HCT116 (cell line): Measurements from ENCODE around the gene PPP2R3A. TPM values are rescaled to one million over a fixed set of nuclear protein-coding genes. Genes with fewer than 3 reads are reported as not detected.
A peak's percentile ranks its signal among the peaks of the same experiment; 100 is the strongest.

Experiments
- ATAC-seq: fragments of 200-7000 bp; cut with Tn5 transposase; 2 replicates; pipeline ENCODE4 v1.9.1; 2020; ENCODE audit warnings: mild to moderate bottlenecking, moderate library complexity
- BruUV-seq: library from RNA; stranded (reverse); fragments of 400-500 nt; replicated peaks from 2 replicates; lab custom pipeline; 2021; lab: Mats Ljungman, UMichigan
- CTCF ChIA-PET: fragments of 300-600 bp; sonication (Branson Sonifier 250); formaldehyde crosslinking; loops from one replicate; lab custom pipeline; 2021; ENCODE audit warnings: antibody characterized with exemption; lab: Charles Lee
- POLR2A ChIA-PET: fragments of 300-600, 350-600 bp; sonication (Branson Sonifier 250); formaldehyde crosslinking; loops from one replicate; lab custom pipeline; 2021; ENCODE audit warnings: antibody characterized with exemption; lab: Charles Lee
- RAD21 ChIA-PET, 2 experiments: fragments of 300-600 bp; sonication (Branson Sonifier 250); formaldehyde crosslinking; loops; one replicate each; lab custom pipeline; 2023; ENCODE audit warnings: low total read pairs in 2 of 2; ENCODE audit not compliant: uncharacterized antibody in 2 of 2, unreplicated experiment in 2 of 2, low non-redundant PET in 1 of 2; lab: Charles Lee
- DNase-seq: peaks from one replicate; pipeline ENCODE4 v3.0.0-alpha.2; 2010; ENCODE audit warnings: low read depth, low spot score
- H2AFZ ChIP-seq: fragments of 200-600 bp; shearing (Covaris generic), sonication (generic); 2 replicates; pipeline ENCODE4 v1.6.1; 2017; ENCODE audit warnings: low read depth, mixed run types, mixed read lengths, antibody characterized with exemption, low read length; ENCODE audit not compliant: poor library complexity, severe bottlenecking
- H3K27ac ChIP-seq: 2 replicates; pipeline ENCODE4 v1.5.1; 2012; ENCODE audit warnings: low read depth, low read length
- H3K27me3 ChIP-seq: fragments of 200-600 bp; sonication (generic); 2 replicates; pipeline ENCODE4 v1.6.1; 2016; ENCODE audit warnings: mixed run types, low read length, mixed read lengths; ENCODE audit not compliant: insufficient read depth
- H3K36me3 ChIP-seq, 2 experiments: fragments of 200-500 bp in 1 of 2; fragments of 200-600 bp in 1 of 2; sonication (Bioruptor generic) in 1 of 2; sonication (generic) in 1 of 2; 2 replicates each; pipeline versions ENCODE4 v1.5.1 to v1.6.1; 2014 to 2016; ENCODE audit warnings: low read length in 2 of 2, inconsistent platforms in 1 of 2, mixed read lengths in 1 of 2, mixed run types in 1 of 2; ENCODE audit not compliant: insufficient read depth in 2 of 2, control insufficient read depth in 1 of 2
- H3K4me1 ChIP-seq, 2 experiments: fragments of 200-600 bp in 1 of 2; sonication (generic) in 1 of 2; 2 replicates each; pipeline versions ENCODE4 v1.5.1 to v1.6.1; 2012 to 2017; ENCODE audit warnings: low read length in 2 of 2, inconsistent platforms in 1 of 2, mild to moderate bottlenecking in 1 of 2, mixed read lengths in 1 of 2, mixed run types in 1 of 2, moderate library complexity in 1 of 2; ENCODE audit not compliant: insufficient read depth in 2 of 2, control insufficient read depth in 1 of 2
- H3K4me2 ChIP-seq: fragments of 200-600 bp; sonication (generic); 2 replicates; pipeline ENCODE4 v1.6.1; 2017; ENCODE audit warnings: mixed run types, low read length, mixed read lengths
- H3K4me3 ChIP-seq, 2 experiments: fragments of 200-600 bp in 1 of 2; sonication (generic) in 1 of 2; replicated peaks in 1 of 2; 2 replicates each; pipeline ENCODE4 v1.5.1; 2011 to 2016; ENCODE audit warnings: low read length in 2 of 2, control low read depth in 1 of 2, low read depth in 1 of 2, mild to moderate bottlenecking in 1 of 2, mixed read lengths in 1 of 2, mixed run types in 1 of 2
- H3K79me2 ChIP-seq: fragments of 200-600 bp; sonication (generic); 2 replicates; pipeline ENCODE4 v1.6.1; 2017; ENCODE audit warnings: mild to moderate bottlenecking, mixed run types, low read length, moderate library complexity, mixed read lengths; ENCODE audit not compliant: insufficient read depth
- H3K9ac ChIP-seq: fragments of 200-600 bp; sonication (generic); 2 replicates; pipeline ENCODE4 v1.6.1; 2016; ENCODE audit warnings: low read length, mixed read lengths
- H3K9me2 ChIP-seq: fragments of 200-600 bp; sonication (generic), shearing (Covaris generic); 2 replicates; pipeline ENCODE4 v1.6.1; 2017; ENCODE audit warnings: mixed run types, mild to moderate bottlenecking, moderate library complexity; ENCODE audit not compliant: insufficient read depth
- H3K9me3 ChIP-seq, 2 experiments: fragments of 200-500 bp in 1 of 2; fragments of 200-600 bp in 1 of 2; sonication (Bioruptor generic) in 1 of 2; sonication (generic) in 1 of 2; 2 replicates each; pipeline ENCODE4 v1.6.1; 2014 to 2017; ENCODE audit warnings: low read length in 2 of 2, mixed read lengths in 2 of 2, inconsistent platforms in 1 of 2, low read depth in 1 of 2, mild to moderate bottlenecking in 1 of 2, mixed run types in 1 of 2, moderate library complexity in 1 of 2; ENCODE audit not compliant: control insufficient read depth in 1 of 2, insufficient read depth in 1 of 2
- H4K20me1 ChIP-seq: fragments of 200-600 bp; sonication (generic), shearing (Covaris generic); 2 replicates; pipeline ENCODE4 v1.6.1; 2017; ENCODE audit warnings: mixed run types, mild to moderate bottlenecking, moderate library complexity; ENCODE audit not compliant: insufficient read depth
- CTCF ChIP-seq, 3 experiments: fragments of 200-600 bp in 1 of 3; sonication (generic) in 1 of 3; IDR thresholded peaks in 2 of 3; conservative IDR thresholded peaks in 1 of 3; 2 replicates each; pipeline ENCODE4 v1.5.1; 2012 to 2017; ENCODE audit warnings: low read depth in 2 of 3, low read length in 2 of 3, antibody characterized with exemption in 1 of 3, borderline replicate concordance in 1 of 3, control low read depth in 1 of 3, mild to moderate bottlenecking in 1 of 3, mixed read lengths in 1 of 3, mixed run types in 1 of 3, moderate library complexity in 1 of 3; ENCODE audit not compliant: insufficient read depth in 1 of 3
- EGR1 ChIP-seq: IDR thresholded peaks from 2 replicates; pipeline ENCODE4 v1.6.1; 2012; ENCODE audit warnings: low read depth
- ELF1 ChIP-seq: IDR thresholded peaks from 2 replicates; pipeline ENCODE4 v1.6.1; 2012; ENCODE audit warnings: low read depth, borderline replicate concordance
- EZH2 ChIP-seq: fragments of 200-600 bp; sonication (generic); IDR thresholded peaks from 2 replicates; pipeline ENCODE4 v1.6.1; 2017; ENCODE audit warnings: antibody characterized with exemption, mixed run types
- FOSL1 ChIP-seq: IDR thresholded peaks from 2 replicates; pipeline ENCODE4 v1.6.1; 2012; ENCODE audit warnings: low read depth
- RAD21 ChIP-seq: IDR thresholded peaks from 2 replicates; pipeline ENCODE4 v1.6.1; 2012; ENCODE audit warnings: low read depth, mild to moderate bottlenecking
- REST ChIP-seq: IDR thresholded peaks from 2 replicates; pipeline ENCODE4 v1.6.1; 2012; ENCODE audit warnings: low read depth
- YY1 ChIP-seq: IDR thresholded peaks from 2 replicates; pipeline ENCODE4 v1.6.1; 2011; ENCODE audit warnings: low read length, low read depth, moderate library complexity, mild to moderate bottlenecking; ENCODE audit not compliant: insufficient replicate concordance; ENCODE audit errors: extremely low read depth
- ZBTB33 ChIP-seq: IDR thresholded peaks from 2 replicates; pipeline ENCODE4 v1.6.1; 2011; ENCODE audit warnings: mild to moderate bottlenecking, low read length, moderate library complexity; ENCODE audit not compliant: insufficient replicate concordance; ENCODE audit errors: extremely low read depth
- ZFX ChIP-seq: fragments of 450-650 bp; IDR thresholded peaks from 2 replicates; pipeline ENCODE4 v1.6.1; 2017
- intact Hi-C: fragments of 100-400 bp; cut with micrococcal nuclease; formaldehyde crosslinking; loops from 2 replicates; pipeline ENCODE4 v1.10.0; 2022
- total RNA-seq: library from RNA; stranded (reverse); gene quantifications from one replicate; pipeline ENCODE4 v1.2.1, GENCODE V29; 2021; ENCODE audit not compliant: unreplicated experiment
- TF ChIP-seq, protein P1 (sequence below): IDR thresholded peaks from 2 replicates; pipeline ENCODE4 v1.6.1; 2012

PPP2R3A gene
- total RNA-seq, 1 experiment from 2014 or later: 6.1 TPM

DNA sequence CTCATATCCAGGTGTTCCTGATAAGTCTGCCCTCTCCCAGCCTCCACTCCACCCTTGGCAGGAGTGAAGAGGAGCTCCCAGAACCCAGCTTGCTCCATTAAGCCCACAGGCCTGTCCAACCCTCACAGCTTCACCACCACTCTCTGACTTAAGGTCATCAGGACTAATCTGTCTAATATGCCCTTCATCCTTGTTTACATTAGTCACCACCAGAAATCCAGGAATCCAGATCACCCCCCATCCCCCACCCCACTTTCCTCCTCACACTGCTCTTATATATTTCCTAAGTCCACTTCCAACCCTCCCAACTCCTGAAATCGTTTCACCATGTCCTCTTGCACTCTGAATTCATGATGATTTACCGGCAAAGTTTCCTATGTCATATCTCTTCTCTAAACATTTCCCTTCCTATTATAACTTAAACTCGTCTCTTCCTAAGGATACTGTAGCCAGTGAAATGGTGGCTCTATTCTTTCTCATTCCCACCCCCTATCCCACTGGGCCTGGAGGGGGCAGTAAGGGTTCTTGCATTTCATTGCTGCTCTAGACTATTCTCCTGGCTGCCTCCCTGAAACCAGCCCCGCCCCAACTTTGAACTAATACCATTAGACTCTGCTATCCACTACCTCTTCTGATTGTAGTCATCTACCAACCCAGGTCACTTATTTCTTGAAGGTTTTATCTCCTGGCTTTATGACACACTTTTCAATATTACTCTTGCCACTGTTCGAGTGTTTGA lies 43.4 kb downstream of the PPP2R3A start:
- ChIA-PET POLR2A (no interaction called here), RAD21 (no interaction called here), CTCF (no interaction called here)
- Histone ChIP-seq H3K9me3 (no peaks in the 10 kb centered on the region), H3K9ac (no peak overlapping the region), H3K79me2 (no peaks in the 10 kb centered on the region), H3K4me3 (no peak overlapping the region), H3K9me2 (no peaks in the 10 kb centered on the region), H3K36me3 (no peaks in the 10 kb centered on the region), H4K20me1 (no peaks in the 10 kb centered on the region), H3K27ac (no peak overlapping the region), H3K4me2 (no peak overlapping the region), H3K4me1 (no peaks in the 10 kb centered on the region), H2AFZ (no peak overlapping the region), H3K27me3 (no peaks in the 10 kb centered on the region)
- DNase-seq: no peak
- ATAC-seq: no peak
- no TSS peak for BruUV-seq
- TF ChIP-seq CTCF (IDR thresholded peaks at IDR 0.05 in 2 of 3, conservative IDR thresholded peaks at IDR 0.05 in 1 of 3; ENCODE audit: borderline replicate concordance in 1 of 3, insufficient read depth in 1 of 3, low read depth in 2 of 3, low read length in 2 of 3) (0 out of 6 replicates have a peak, but pooled peaks of 1 of the 3 experiments have one; percentile 7), RAD21 (no peak)
- intact Hi-C loops: no loop called here

GRCh38 chr3:136018876-136019275 lies 53.3 kb downstream of the PPP2R3A start:
- Histone ChIP-seq H3K4me3 (no peak overlapping the region), H4K20me1 (no peaks in the 10 kb centered on the region), H3K4me2 (no peak overlapping the region), H3K27ac (no peak overlapping the region), H3K27me3 (no peaks in the 10 kb centered on the region), H2AFZ (no peak overlapping the region), H3K36me3 (no peaks in the 10 kb centered on the region), H3K9ac (no peak overlapping the region), H3K79me2 (no peaks in the 10 kb centered on the region), H3K9me2 (no peaks in the 10 kb centered on the region), H3K9me3 (no peaks in the 10 kb centered on the region), H3K4me1 (no peaks in the 10 kb centered on the region)
- POLR2A ChIA-PET: no interaction called here
- RAD21 ChIA-PET: no interaction called here
- ATAC-seq (no peak), DNase-seq (no peak)
- no TSS peak for BruUV-seq
- intact Hi-C loops: no loop called here
- CTCF ChIA-PET: no interaction called here
- TF ChIP-seq ZBTB33 (no peak), FOSL1 (no peak), REST (no peak), EGR1 (no peak), ZFX (no peak), EZH2 (no peak), YY1 (no peak), ELF1 (no peak)
- TF ChIP-seq, protein P1, sequence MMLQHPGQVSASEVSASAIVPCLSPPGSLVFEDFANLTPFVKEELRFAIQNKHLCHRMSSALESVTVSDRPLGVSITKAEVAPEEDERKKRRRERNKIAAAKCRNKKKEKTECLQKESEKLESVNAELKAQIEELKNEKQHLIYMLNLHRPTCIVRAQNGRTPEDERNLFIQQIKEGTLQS: no peak
